Nephron (organoid): ENCODE data around the gene SETD3.

Experiments used
- H3K27ac Mint-ChIP-seq, 3 experiments: 2 replicates each; pipeline ENCODE4 v1.8.0; 2020; ENCODE audit warnings: mixed read lengths in 3 of 3, mild to moderate bottlenecking in 2 of 3, moderate library complexity in 1 of 3
- H3K27me3 Mint-ChIP-seq: 2 replicates; pipeline ENCODE4 v1.8.0; 2021; ENCODE audit warnings: low read depth, mild to moderate bottlenecking, moderate library complexity, mixed read lengths
- H3K36me3 Mint-ChIP-seq: 2 replicates; pipeline ENCODE4 v1.8.0; 2020; ENCODE audit warnings: low read depth, mixed read lengths
- H3K4me1 Mint-ChIP-seq: 2 replicates; pipeline ENCODE4 v1.8.0; 2020; ENCODE audit warnings: mixed read lengths
- H3K4me3 Mint-ChIP-seq, 3 experiments: 2 replicates each; pipeline ENCODE4 v1.8.0; 2020; ENCODE audit warnings: mild to moderate bottlenecking in 3 of 3, mixed read lengths in 3 of 3, moderate library complexity in 2 of 3
- H3K9me3 Mint-ChIP-seq: 2 replicates; pipeline ENCODE4 v1.8.0; 2020; ENCODE audit warnings: mixed read lengths
- CTCF ChIP-seq, 3 experiments: fragments of 200-600 bp; sonication (generic); IDR thresholded peaks; one replicate each; pipeline ENCODE4 v1.5.0; 2021; ENCODE audit warnings: antibody characterized with exemption in 3 of 3; ENCODE audit not compliant: unreplicated experiment in 3 of 3

SETD3 gene

GRCh38 chr14:99479906-99480869 is at the start of gene SETD3:
SETD3 (minus strand) TSS chr14:99480859; CDS start chr14:99465805, 15,054 bp downstream.
- TF ChIP-seq CTCF (IDR thresholded peaks at IDR 0.05; ENCODE audit: unreplicated experiment in 3 of 3): no peak
- peak within 1 kb of the TSS; percentile 99 to 100 (median 100) for H3K4me3 Mint-ChIP-seq
- peaks cover 56% of the 10 kb centered on the region for H3K4me1 Mint-ChIP-seq
- no peaks in the 10 kb centered on the region for H3K27me3 Mint-ChIP-seq
- no peaks in the 10 kb centered on the region for H3K36me3 Mint-ChIP-seq
- peak within 1 kb of the TSS; percentile 89 to 96 (median 96) for H3K27ac Mint-ChIP-seq
- H3K9me3 Mint-ChIP-seq: no peaks in the 10 kb centered on the region

DNA sequence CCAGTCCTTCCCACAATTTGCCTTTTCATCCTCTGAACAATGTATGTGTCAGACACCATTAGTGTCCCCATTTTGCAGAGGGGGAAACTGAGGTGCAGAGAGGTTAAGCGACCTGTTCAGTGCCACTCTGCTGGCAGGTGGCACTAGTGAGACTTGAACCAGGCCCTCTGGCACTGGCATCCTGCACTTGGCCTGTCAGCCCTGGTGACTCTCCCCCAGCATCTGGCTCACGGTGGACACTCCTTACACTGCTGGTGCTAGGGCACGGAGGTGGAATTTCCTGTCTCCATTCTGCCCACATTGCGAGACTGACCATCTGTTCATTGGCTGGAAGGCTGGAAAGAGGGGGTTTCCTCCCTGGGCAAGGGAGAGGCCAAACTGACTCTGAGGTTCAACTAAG is 49.2 kb upstream of the SETD3 start:
- H3K27me3 Mint-ChIP-seq: no peaks in the 10 kb centered on the region
- no peak overlapping the region for H3K4me3 Mint-ChIP-seq
- no peak for TF ChIP-seq CTCF (IDR thresholded peaks at IDR 0.05; ENCODE audit: unreplicated experiment in 3 of 3)
- no peaks in the 10 kb centered on the region for H3K9me3 Mint-ChIP-seq
- peak overlapping the region; percentile 92 to 97 (median 96) for H3K27ac Mint-ChIP-seq
- H3K4me1 Mint-ChIP-seq: peaks cover 22% of the 10 kb centered on the region
- no peaks in the 10 kb centered on the region for H3K36me3 Mint-ChIP-seq

- Mint-ChIP-seq H3K9me3 (no peaks in the 10 kb centered on the region), H3K4me3 (no peak overlapping the region), H3K27me3 (no peaks in the 10 kb centered on the region), H3K27ac (peak overlapping the region in 2 of 3 experiments; percentile 35 to 59), H3K4me1 (peaks cover 45% of the 10 kb centered on the region), H3K36me3 (no peaks in the 10 kb centered on the region)
- no peak for TF ChIP-seq CTCF (IDR thresholded peaks at IDR 0.05; ENCODE audit: unreplicated experiment in 3 of 3)
Observed at GRCh38 chr14:99527427-99528076, 46.9 kb upstream of the SETD3 start.

DNA sequence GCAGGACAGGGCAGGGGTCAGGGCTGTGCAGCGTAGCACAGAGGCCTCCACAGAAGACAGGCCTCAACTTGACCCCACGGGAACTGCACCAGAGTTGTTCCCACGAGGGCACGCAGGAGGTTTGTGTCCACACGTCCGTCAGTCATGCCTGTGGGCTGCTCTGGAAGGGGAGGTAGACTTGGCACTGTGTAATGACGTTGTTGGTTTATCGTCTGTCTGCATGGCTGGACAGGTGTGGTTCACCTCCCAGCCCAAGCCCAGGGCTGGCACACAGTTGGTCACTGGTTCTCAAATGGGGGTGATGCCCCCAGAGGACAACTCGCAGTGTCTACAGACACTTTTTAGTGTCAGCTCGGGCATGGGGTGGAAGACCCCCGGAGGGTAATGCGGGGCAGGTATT is 46.4 kb upstream of the SETD3 start:
- Mint-ChIP-seq H3K27ac (peak overlapping the region in 1 of 3 experiments; percentile 35), H3K27me3 (no peaks in the 10 kb centered on the region), H3K4me3 (no peak overlapping the region), H3K4me1 (peaks cover 51% of the 10 kb centered on the region), H3K36me3 (no peaks in the 10 kb centered on the region), H3K9me3 (no peaks in the 10 kb centered on the region)
- TF ChIP-seq CTCF (IDR thresholded peaks at IDR 0.05; ENCODE audit: unreplicated experiment in 3 of 3): no peak

DNA sequence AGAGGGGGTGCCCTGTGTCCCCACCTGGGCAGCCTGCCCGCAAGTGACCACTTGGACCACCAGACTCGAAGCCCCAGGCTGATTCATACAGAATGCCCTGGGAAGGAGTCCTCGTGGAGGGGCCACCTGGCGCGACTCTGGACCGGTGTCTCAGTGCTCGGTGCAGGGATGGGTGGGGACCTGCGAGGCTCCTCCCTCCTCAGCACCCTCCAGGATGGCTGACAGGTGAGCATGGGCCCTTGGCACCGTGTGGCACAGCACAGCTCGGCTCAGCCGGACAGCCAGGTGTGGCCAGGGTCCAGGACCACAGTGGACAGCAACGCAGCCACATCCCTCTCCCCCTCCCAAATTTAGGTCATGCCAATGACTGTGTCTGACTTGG is 45.0 kb upstream of the SETD3 start:
- no peaks in the 10 kb centered on the region for H3K27me3 Mint-ChIP-seq
- H3K4me3 Mint-ChIP-seq: no peak overlapping the region
- no peaks in the 10 kb centered on the region for H3K36me3 Mint-ChIP-seq
- H3K27ac Mint-ChIP-seq: no peak overlapping the region
- no peaks in the 10 kb centered on the region for H3K9me3 Mint-ChIP-seq
- H3K4me1 Mint-ChIP-seq: peaks cover 45% of the 10 kb centered on the region
- no peak for TF ChIP-seq CTCF (IDR thresholded peaks at IDR 0.05; ENCODE audit: unreplicated experiment in 3 of 3)
